SH-SY5Y (cell line): Measurements from ENCODE around the gene EEA1.

ENCODE experiments used
- GATA2 ChIP-seq: IDR thresholded peaks from 2 replicates; pipeline ENCODE4 v1.6.1; 2011; ENCODE audit warnings: mild to moderate bottlenecking, low read depth, low read length
- GATA3 ChIP-seq: IDR thresholded peaks from 2 replicates; pipeline ENCODE4 v1.6.1; 2011; ENCODE audit warnings: low read depth, mild to moderate bottlenecking, low read length, moderate library complexity

- TF ChIP-seq GATA3 (no peak), GATA2 (no peak)
Observed at GRCh38 chr12:92897844-92898243, 31.3 kb downstream of the EEA1 start.
